CD14-positive monocyte (primary cell): ENCODE data around the gene HIGD1C. TPM values are rescaled to one million over a fixed set of nuclear protein-coding genes. Genes with fewer than 3 reads are reported as not detected.

Experiments
- DNase-seq, 3 donors: peaks; one replicate each; pipeline ENCODE4 v3.0.0-alpha.2; 2011 to 2022
- H2AFZ ChIP-seq: 2 replicates; pipeline ENCODE4 v1.6.0; 2012; ENCODE audit warnings: mild to moderate bottlenecking, low read depth, low read length, inconsistent platforms; ENCODE audit not compliant: insufficient read depth, poor library complexity, severe bottlenecking
- H3K27ac ChIP-seq, 2 donors: 1 replicate in 1 of 2; 2 replicates in 1 of 2; pipeline ENCODE4 v1.5.1; 2012 to 2013; ENCODE audit warnings: low read length in 2 of 2, control low read depth in 1 of 2, inconsistent platforms in 1 of 2, low read depth in 1 of 2, mild to moderate bottlenecking in 1 of 2
- H3K27me3 ChIP-seq, 2 donors: one replicate each; pipeline versions ENCODE4 v1.6.0 to v1.6.1; 2011 to 2013; ENCODE audit warnings: low read length in 2 of 2; ENCODE audit not compliant: control insufficient read depth in 2 of 2, insufficient read depth in 2 of 2
- H3K36me3 ChIP-seq, 2 donors: replicated peaks in 1 of 2; 1 replicate in 1 of 2; 2 replicates in 1 of 2; pipeline versions ENCODE4 v1.5.1 to v1.6.1; 2012 to 2013; ENCODE audit warnings: low read length in 2 of 2, control low read depth in 1 of 2, inconsistent platforms in 1 of 2, mild to moderate bottlenecking in 1 of 2; ENCODE audit not compliant: insufficient read depth in 2 of 2, control insufficient read depth in 1 of 2
- H3K4me1 ChIP-seq, 2 donors: 1 replicate in 1 of 2; 2 replicates in 1 of 2; pipeline versions ENCODE4 v1.5.1 to v1.6.1; 2012 to 2013; ENCODE audit warnings: low read length in 2 of 2, control low read depth in 1 of 2, inconsistent platforms in 1 of 2, mild to moderate bottlenecking in 1 of 2, moderate library complexity in 1 of 2; ENCODE audit not compliant: insufficient read depth in 2 of 2, control insufficient read depth in 1 of 2
- H3K4me2 ChIP-seq: replicated peaks from 2 replicates; pipeline ENCODE3; 2012; ENCODE audit warnings: low read length, moderate library complexity, mild to moderate bottlenecking; ENCODE audit not compliant: poor library complexity, severe bottlenecking; ENCODE audit errors: extremely low read depth
- H3K4me3 ChIP-seq, 3 experiments: fragments of 200-600 bp in 1 of 3; sonication (generic) in 1 of 3; replicated peaks in 1 of 3; 1 replicate in 2 of 3; 2 replicates in 1 of 3; pipeline ENCODE4 v1.5.1; 2011 to 2013; ENCODE audit warnings: low read length in 3 of 3, mild to moderate bottlenecking in 3 of 3, control low read depth in 2 of 3, low read depth in 2 of 3, inconsistent platforms in 1 of 3, moderate library complexity in 1 of 3
- H3K79me2 ChIP-seq: 2 replicates; pipeline ENCODE4 v1.6.0; 2012; ENCODE audit warnings: mild to moderate bottlenecking, control low read depth, inconsistent platforms, low read length, moderate library complexity; ENCODE audit not compliant: insufficient read depth
- H3K9ac ChIP-seq: 2 replicates; pipeline ENCODE4 v1.6.0; 2017; ENCODE audit warnings: low read length, mild to moderate bottlenecking; ENCODE audit not compliant: insufficient read depth, poor library complexity, severe bottlenecking
- H3K9me3 ChIP-seq, 2 donors: replicated peaks in 1 of 2; 1 replicate in 1 of 2; 2 replicates in 1 of 2; pipeline versions ENCODE4 v1.5.1 to v1.6.1; 2012 to 2013; ENCODE audit warnings: low read length in 2 of 2, control low read depth in 1 of 2; ENCODE audit not compliant: control insufficient read depth in 1 of 2, insufficient read depth in 1 of 2
- H4K20me1 ChIP-seq: 2 replicates; pipeline ENCODE4 v1.6.0; 2012; ENCODE audit warnings: mild to moderate bottlenecking, low read length, control low read depth, moderate library complexity; ENCODE audit not compliant: insufficient read depth
- H3K27ac Mint-ChIP-seq, 7 donors: one replicate each; pipeline ENCODE4 v1.8.0; 2020; ENCODE audit warnings: mild to moderate bottlenecking in 7 of 7, mixed read lengths in 7 of 7, moderate library complexity in 6 of 7, inconsistent platforms in 2 of 7
- H3K27me3 Mint-ChIP-seq, 3 donors: one replicate each; pipeline ENCODE4 v1.8.0; 2021 to 2022; ENCODE audit warnings: low read depth in 3 of 3, mild to moderate bottlenecking in 3 of 3, mixed read lengths in 3 of 3, moderate library complexity in 3 of 3, inconsistent platforms in 1 of 3
- H3K36me3 Mint-ChIP-seq, 2 donors: one replicate each; pipeline ENCODE4 v1.8.0; 2020; ENCODE audit warnings: mixed read lengths in 2 of 2, inconsistent platforms in 1 of 2, mild to moderate bottlenecking in 1 of 2
- H3K4me1 Mint-ChIP-seq: one replicate; pipeline ENCODE4 v1.8.0; 2020; ENCODE audit warnings: mild to moderate bottlenecking, mixed read lengths
- H3K4me3 Mint-ChIP-seq, 2 donors: one replicate each; pipeline ENCODE4 v1.8.0; 2020; ENCODE audit warnings: mild to moderate bottlenecking in 2 of 2, mixed read lengths in 2 of 2, moderate library complexity in 1 of 2
- H3K9me3 Mint-ChIP-seq, 7 donors: one replicate each; pipeline ENCODE4 v1.8.0; 2020 to 2022; ENCODE audit warnings: mixed read lengths in 7 of 7, mild to moderate bottlenecking in 6 of 7, moderate library complexity in 6 of 7, inconsistent platforms in 2 of 7
- WGBS: methylation state at CpG from one replicate; pipeline ENCODE4 v1.1.5; 2013; ENCODE audit warnings: missing lambda C conversion rate; ENCODE audit not compliant: insufficient coverage; 5-methylcytosine and 5-hydroxymethylcytosine counted together
- intact Hi-C, 2 donors: fragments of 100-400 bp; cut with micrococcal nuclease; formaldehyde crosslinking; loops; one replicate each; pipeline versions ENCODE4 v1.15.0 to v1.15.1; 2023
- polyA plus RNA-seq, 3 donors: library from polyadenylated mRNA; depleted of rRNA in 1 of 3; unstranded in 2 of 3; stranded (reverse) in 1 of 3; fragments of 300-500 nt in 2 of 3; fragments of >200 nt in 1 of 3; fragmentation: Illumina TruSeq in 2 of 3; gene quantifications; 1 replicate in 2 of 3; 2 replicates in 1 of 3; pipeline ENCODE4 v1.2.3, GENCODE V29; 2012 to 2021
- TF ChIP-seq, protein P1 (sequence below): fragments of 200-600 bp; IDR thresholded peaks from one replicate; pipeline ENCODE4 v1.8.0; 2022; ENCODE audit warnings: antibody characterized with exemption, mild to moderate bottlenecking

Gene HIGD1C
- polyA plus RNA-seq, 3 donors = not detected

DNA sequence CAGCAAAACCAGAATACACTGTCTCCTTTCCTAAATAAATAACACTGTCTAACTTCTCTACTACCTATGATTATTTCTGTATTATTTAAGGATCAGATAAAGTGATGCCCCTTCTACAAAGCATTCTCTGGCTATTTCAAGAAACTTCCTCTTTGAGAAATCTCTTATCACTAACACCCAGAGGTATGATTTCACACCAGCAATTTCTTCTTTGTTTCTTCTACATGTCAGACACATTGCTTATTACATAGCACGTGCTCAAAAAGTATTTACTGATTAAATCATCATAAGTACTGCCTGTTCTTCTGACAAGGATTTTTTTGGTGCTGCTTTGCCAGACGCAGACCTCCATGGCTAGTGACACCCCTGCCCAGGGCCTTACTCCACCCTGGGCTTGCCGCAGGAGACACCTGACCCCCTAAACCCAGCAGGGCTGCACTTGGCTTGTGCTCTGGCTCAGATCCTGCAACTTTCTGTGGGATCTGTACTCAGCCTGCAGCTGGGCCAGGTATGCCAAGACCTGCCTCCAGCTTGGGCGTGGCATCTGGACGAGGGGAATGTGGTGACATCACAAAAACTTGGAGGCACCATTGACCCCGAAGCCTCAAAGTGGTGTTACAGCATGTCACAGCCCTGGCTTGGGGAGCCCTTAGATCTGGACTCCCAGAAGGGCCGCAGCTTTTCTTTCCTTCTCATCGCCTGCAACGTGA is 15.4 kb upstream of the HIGD1C start:
- H3K27me3 ChIP-seq = no peaks in the 10 kb centered on the region
- peaks cover 7 to 20% of the 10 kb centered on the region in 2 donors for H3K36me3 Mint-ChIP-seq
- H3K36me3 ChIP-seq = peaks cover 0 to 20% of the 10 kb centered on the region in 2 donors
- 76% methylated on average over 8 of the region's 9 CpGs for WGBS
- TF ChIP-seq, protein P1, sequence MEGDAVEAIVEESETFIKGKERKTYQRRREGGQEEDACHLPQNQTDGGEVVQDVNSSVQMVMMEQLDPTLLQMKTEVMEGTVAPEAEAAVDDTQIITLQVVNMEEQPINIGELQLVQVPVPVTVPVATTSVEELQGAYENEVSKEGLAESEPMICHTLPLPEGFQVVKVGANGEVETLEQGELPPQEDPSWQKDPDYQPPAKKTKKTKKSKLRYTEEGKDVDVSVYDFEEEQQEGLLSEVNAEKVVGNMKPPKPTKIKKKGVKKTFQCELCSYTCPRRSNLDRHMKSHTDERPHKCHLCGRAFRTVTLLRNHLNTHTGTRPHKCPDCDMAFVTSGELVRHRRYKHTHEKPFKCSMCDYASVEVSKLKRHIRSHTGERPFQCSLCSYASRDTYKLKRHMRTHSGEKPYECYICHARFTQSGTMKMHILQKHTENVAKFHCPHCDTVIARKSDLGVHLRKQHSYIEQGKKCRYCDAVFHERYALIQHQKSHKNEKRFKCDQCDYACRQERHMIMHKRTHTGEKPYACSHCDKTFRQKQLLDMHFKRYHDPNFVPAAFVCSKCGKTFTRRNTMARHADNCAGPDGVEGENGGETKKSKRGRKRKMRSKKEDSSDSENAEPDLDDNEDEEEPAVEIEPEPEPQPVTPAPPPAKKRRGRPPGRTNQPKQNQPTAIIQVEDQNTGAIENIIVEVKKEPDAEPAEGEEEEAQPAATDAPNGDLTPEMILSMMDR = no peak
- no peak for DNase-seq
- no peak overlapping the region for H3K4me3 Mint-ChIP-seq
- H3K27ac Mint-ChIP-seq = peak overlapping the region in 1 of 7 donors; percentile 58
- no peak overlapping the region for H3K9ac ChIP-seq
- no peak overlapping the region for H3K4me2 ChIP-seq
- peaks cover 0 to 2% (median 0%) of the 10 kb centered on the region in 3 donors for H3K27me3 Mint-ChIP-seq
- H3K9me3 Mint-ChIP-seq = peaks cover 6 to 12% (median 7%) of the 10 kb centered on the region in 7 donors
- intact Hi-C loops = no loop called here
- H3K4me1 ChIP-seq = peaks cover 45 to 55% of the 10 kb centered on the region in 2 donors
- H2AFZ ChIP-seq = no peak overlapping the region
- H3K9me3 ChIP-seq = peaks cover 12 to 15% of the 10 kb centered on the region in 2 donors
- H3K4me3 ChIP-seq = no peak overlapping the region
- H4K20me1 ChIP-seq = peaks cover 17% of the 10 kb centered on the region
- peak overlapping the region in 1 of 2 donors; percentile 77 for H3K27ac ChIP-seq
- peaks cover 28% of the 10 kb centered on the region for H3K79me2 ChIP-seq
- H3K4me1 Mint-ChIP-seq = peaks cover 55% of the 10 kb centered on the region

DNA sequence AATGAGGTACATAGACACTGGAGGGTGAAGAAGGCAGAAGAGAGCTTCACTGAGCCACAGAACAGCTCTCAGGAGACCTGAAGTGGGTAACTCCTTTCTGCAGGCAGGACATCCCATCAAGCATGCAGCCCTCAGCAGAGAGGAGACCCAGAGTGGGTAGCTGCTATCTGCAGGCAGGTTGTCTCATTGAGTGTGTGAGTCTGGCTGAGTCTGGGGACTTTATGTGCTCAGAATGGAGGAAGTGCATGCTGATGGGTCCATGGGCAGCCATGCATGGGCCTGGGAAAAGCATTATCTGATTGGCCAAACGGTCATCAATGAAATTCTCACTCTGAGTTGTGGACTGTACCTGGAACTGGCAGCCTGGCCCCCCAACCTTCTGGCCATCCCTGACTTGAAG is 14.7 kb upstream of the HIGD1C start:
- WGBS = 100% methylated on average over 1 of the region's 1 CpG
- H2AFZ ChIP-seq = no peak overlapping the region
- H3K9me3 ChIP-seq = peaks cover 12 to 15% of the 10 kb centered on the region in 2 donors
- H3K9ac ChIP-seq = no peak overlapping the region
- H3K4me3 ChIP-seq = no peak overlapping the region
- intact Hi-C loops = no loop called here
- H4K20me1 ChIP-seq = peaks cover 17% of the 10 kb centered on the region
- no peak overlapping the region for H3K27ac ChIP-seq
- H3K36me3 Mint-ChIP-seq = peaks cover 3 to 13% of the 10 kb centered on the region in 2 donors
- peaks cover 53% of the 10 kb centered on the region for H3K4me1 Mint-ChIP-seq
- H3K36me3 ChIP-seq = peaks cover 0 to 17% of the 10 kb centered on the region in 2 donors
- H3K4me1 ChIP-seq = peaks cover 39 to 52% of the 10 kb centered on the region in 2 donors
- DNase-seq = no peak
- no peak overlapping the region for H3K4me2 ChIP-seq
- TF ChIP-seq, protein P1 = no peak
- H3K27me3 ChIP-seq = no peaks in the 10 kb centered on the region
- H3K27ac Mint-ChIP-seq = no peak overlapping the region
- peaks cover 0 to 2% (median 0%) of the 10 kb centered on the region in 3 donors for H3K27me3 Mint-ChIP-seq
- H3K79me2 ChIP-seq = peaks cover 22% of the 10 kb centered on the region
- H3K4me3 Mint-ChIP-seq = no peak overlapping the region
- H3K9me3 Mint-ChIP-seq = peaks cover 6 to 12% (median 7%) of the 10 kb centered on the region in 7 donors
